HEK293T (cell line): ENCODE measurements around the gene ITGB2.

ENCODE experiments used
- ELF4 ChIP-seq: fragments of 450-650 bp; IDR thresholded peaks from 2 replicates; pipeline ENCODE4 v1.6.1; 2017; ENCODE audit warnings: antibody characterized with exemption
- LEF1 ChIP-seq: fragments of 450-650 bp; IDR thresholded peaks from 2 replicates; pipeline ENCODE4 v1.6.1; 2017; ENCODE audit warnings: mild to moderate bottlenecking, borderline replicate concordance
- SP1 ChIP-seq: fragments of 450-650 bp; IDR thresholded peaks from 2 replicates; pipeline ENCODE4 v1.6.1; 2017

DNA sequence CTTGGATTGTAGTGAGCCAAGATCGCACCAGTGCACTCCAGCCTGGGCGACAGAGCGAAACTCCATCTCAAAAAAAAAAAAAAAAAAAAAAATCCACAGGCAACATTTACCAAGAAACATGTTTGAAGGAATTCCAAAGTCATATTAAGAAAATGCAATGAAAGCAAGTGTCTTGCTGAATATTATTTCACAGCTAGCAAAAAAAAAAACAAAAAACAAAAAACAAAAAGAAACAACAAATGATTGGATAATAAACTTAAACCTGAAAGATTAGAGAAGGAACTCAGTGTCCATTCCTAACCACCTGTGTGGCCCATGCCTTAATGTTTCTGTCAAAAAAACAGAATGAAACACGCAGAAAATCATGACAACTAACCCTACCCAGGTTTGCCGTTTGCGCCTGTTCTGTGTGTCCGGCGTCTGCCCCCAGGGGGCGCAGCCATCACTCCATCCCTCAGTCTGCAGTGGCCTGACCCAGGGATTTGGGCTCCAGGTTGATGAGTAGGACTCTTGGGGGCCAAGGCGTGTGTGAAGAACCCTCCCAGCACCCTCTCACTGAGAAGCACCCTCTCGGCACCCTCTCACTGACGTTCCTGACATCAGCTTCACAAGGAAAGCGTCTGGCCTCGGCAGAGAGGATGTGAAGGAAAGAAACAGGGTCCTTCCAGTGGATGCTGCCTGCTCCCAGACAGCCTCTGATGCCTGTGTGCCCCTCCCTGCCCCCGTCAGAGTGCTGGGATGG is 28.0 kb downstream of the ITGB2 start:
- TF ChIP-seq ELF4 (no peak), SP1 (no peak), LEF1 (no peak)
